Mesenchymal stem cell (in vitro differentiated cells and primary cell): Measurements from ENCODE around the gene SLCO3A1.

Experiments
- DNase-seq: peaks from one replicate; pipeline ENCODE4 v3.0.0-alpha.2; 2013
- H2AFZ ChIP-seq: one replicate; pipeline ENCODE4 v1.6.1; 2013; ENCODE audit warnings: low read depth, mild to moderate bottlenecking, control low read depth, inconsistent platforms, low read length, moderate library complexity
- H2AK5ac ChIP-seq: 2 replicates; pipeline ENCODE4 v1.6.1; 2013; ENCODE audit warnings: low read length, moderate library complexity, mild to moderate bottlenecking, inconsistent platforms; ENCODE audit not compliant: severe bottlenecking
- H2BK120ac ChIP-seq: one replicate; pipeline ENCODE4 v1.6.1; 2013; ENCODE audit warnings: low read depth, mild to moderate bottlenecking, inconsistent platforms, low read length, moderate library complexity
- H2BK12ac ChIP-seq, 2 experiments: one replicate each; pipeline ENCODE4 v1.6.1; 2013; ENCODE audit warnings: inconsistent platforms in 2 of 2, low read length in 2 of 2, mild to moderate bottlenecking in 2 of 2, moderate library complexity in 2 of 2, control low read depth in 1 of 2
- H2BK15ac ChIP-seq: one replicate; pipeline ENCODE4 v1.6.1; 2013; ENCODE audit warnings: mild to moderate bottlenecking, low read depth, inconsistent platforms; ENCODE audit not compliant: poor library complexity, severe bottlenecking
- H2BK5ac ChIP-seq: 2 replicates; pipeline ENCODE4 v1.6.1; 2013; ENCODE audit warnings: low read depth, mild to moderate bottlenecking, low read length, control low read depth, inconsistent platforms; ENCODE audit not compliant: poor library complexity, severe bottlenecking
- H3K14ac ChIP-seq, 2 experiments: one replicate each; pipeline ENCODE4 v1.6.1; 2013; ENCODE audit warnings: inconsistent platforms in 2 of 2, low read length in 2 of 2, control low read depth in 1 of 2, mild to moderate bottlenecking in 1 of 2, moderate library complexity in 1 of 2
- H3K18ac ChIP-seq, 2 experiments: one replicate each; pipeline ENCODE4 v1.6.1; 2013; ENCODE audit warnings: inconsistent platforms in 2 of 2, low read length in 2 of 2, control low read depth in 1 of 2, low read depth in 1 of 2, mild to moderate bottlenecking in 1 of 2
- H3K23ac ChIP-seq, 2 experiments: one replicate each; pipeline ENCODE4 v1.6.1; 2013; ENCODE audit warnings: inconsistent platforms in 2 of 2, low read length in 2 of 2, mild to moderate bottlenecking in 2 of 2, moderate library complexity in 2 of 2, control low read depth in 1 of 2
- H3K27ac ChIP-seq: 2 replicates; pipeline ENCODE4 v1.5.1; 2013; ENCODE audit warnings: mild to moderate bottlenecking, moderate library complexity, low read length, control low read depth, inconsistent platforms; ENCODE audit not compliant: poor library complexity, severe bottlenecking
- H3K27me3 ChIP-seq, 2 experiments: 2 replicates each; pipeline versions ENCODE4 v1.6.1 to v1.7.0; 2013; ENCODE audit warnings: low read length in 2 of 2, mild to moderate bottlenecking in 2 of 2, moderate library complexity in 2 of 2, control low read depth in 1 of 2, inconsistent platforms in 1 of 2; ENCODE audit not compliant: control insufficient read depth in 1 of 2, insufficient read depth in 1 of 2
- H3K36me3 ChIP-seq, 2 experiments: 2 replicates each; pipeline versions ENCODE4 v1.6.1 to v1.7.0; 2013; ENCODE audit warnings: low read length in 2 of 2, control low read depth in 1 of 2, inconsistent platforms in 1 of 2, low read depth in 1 of 2, mild to moderate bottlenecking in 1 of 2; ENCODE audit not compliant: insufficient read depth in 2 of 2, control insufficient read depth in 1 of 2
- H3K4ac ChIP-seq, 2 experiments: one replicate each; pipeline ENCODE4 v1.6.1; 2013; ENCODE audit warnings: inconsistent platforms in 2 of 2, low read length in 2 of 2, mild to moderate bottlenecking in 2 of 2, moderate library complexity in 2 of 2, control low read depth in 1 of 2, low read depth in 1 of 2
- H3K4me1 ChIP-seq: 2 replicates; pipeline ENCODE4 v1.6.1; 2013; ENCODE audit warnings: low read depth, low read length, control low read depth; ENCODE audit not compliant: control insufficient read depth, insufficient read depth
- H3K4me2 ChIP-seq: 2 replicates; pipeline ENCODE4 v1.6.1; 2013; ENCODE audit warnings: low read length, mild to moderate bottlenecking, inconsistent platforms; ENCODE audit not compliant: poor library complexity, severe bottlenecking
- H3K4me3 ChIP-seq, 2 experiments: 2 replicates each; pipeline versions ENCODE4 v1.5.1 to v1.7.0; 2013; ENCODE audit warnings: low read length in 2 of 2, mild to moderate bottlenecking in 2 of 2, control low read depth in 1 of 2, low read depth in 1 of 2; ENCODE audit not compliant: insufficient read depth in 1 of 2
- H3K79me1 ChIP-seq: replicated peaks from 2 replicates; pipeline ENCODE4 v1.6.1; 2013; ENCODE audit warnings: mild to moderate bottlenecking, control low read depth, low read length, inconsistent platforms; ENCODE audit not compliant: poor library complexity, severe bottlenecking
- H3K9ac ChIP-seq: 2 replicates; pipeline ENCODE4 v1.7.0; 2013; ENCODE audit warnings: mild to moderate bottlenecking, low read length, moderate library complexity
- H3K9me3 ChIP-seq: 2 replicates; pipeline ENCODE4 v1.7.0; 2013; ENCODE audit warnings: mild to moderate bottlenecking, low read length; ENCODE audit not compliant: control insufficient read depth
- H4K8ac ChIP-seq: one replicate; pipeline ENCODE4 v1.6.1; 2013; ENCODE audit warnings: inconsistent platforms, mild to moderate bottlenecking, low read length, moderate library complexity
- H4K91ac ChIP-seq: one replicate; pipeline ENCODE4 v1.6.1; 2013; ENCODE audit warnings: mild to moderate bottlenecking, low read length, inconsistent platforms
- WGBS: methylation state at CpG from one replicate; pipeline ENCODE4 v1.1.7; 2013; ENCODE audit warnings: mixed read lengths; 5-methylcytosine and 5-hydroxymethylcytosine counted together

Gene SLCO3A1

GRCh38 chr15:91938136-91938535, 84.6 kb downstream of the SLCO3A1 start:
- Histone ChIP-seq H2AFZ (no peak overlapping the region), H2BK120ac (no peak overlapping the region), H3K4me2 (no peak overlapping the region), H3K4ac (no peak overlapping the region), H3K18ac (no peak overlapping the region), H3K79me1 (no peaks in the 10 kb centered on the region), H3K9ac (peak overlapping the region; percentile 3), H3K27ac (no peak overlapping the region), H3K14ac (no peak overlapping the region), H2BK12ac (no peak overlapping the region), H2BK5ac (no peak overlapping the region), H3K9me3 (peaks cover 4% of the 10 kb centered on the region), H4K8ac (no peak overlapping the region), H3K23ac (no peak overlapping the region), H4K91ac (no peak overlapping the region), H3K4me1 (peaks cover 5% of the 10 kb centered on the region), H3K36me3 (no peaks in the 10 kb centered on the region), H2BK15ac (no peak overlapping the region), H3K4me3 (no peak overlapping the region), H2AK5ac (no peak overlapping the region), H3K27me3 (no peaks in the 10 kb centered on the region)
- WGBS: 81% methylated on average over 3 of the region's 3 CpGs
- DNase-seq: no peak

- Histone ChIP-seq H3K4ac (no peak overlapping the region), H3K18ac (no peak overlapping the region), H3K23ac (no peak overlapping the region), H2BK5ac (no peak overlapping the region), H2BK15ac (no peak overlapping the region), H4K91ac (no peak overlapping the region), H3K4me2 (no peak overlapping the region), H3K9ac (no peak overlapping the region), H2BK12ac (no peak overlapping the region), H3K27me3 (no peaks in the 10 kb centered on the region), H3K79me1 (peaks cover 2% of the 10 kb centered on the region), H3K9me3 (no peaks in the 10 kb centered on the region), H3K36me3 (no peaks in the 10 kb centered on the region), H3K4me1 (peaks cover 5% of the 10 kb centered on the region), H2BK120ac (no peak overlapping the region), H4K8ac (no peak overlapping the region), H3K4me3 (no peak overlapping the region), H2AK5ac (no peak overlapping the region), H3K27ac (no peak overlapping the region), H2AFZ (no peak overlapping the region), H3K14ac (no peak overlapping the region)
- 71% methylated on average over 8 of the region's 8 CpGs for WGBS
- DNase-seq: no peak
These were observed 85.9 kb downstream of the SLCO3A1 start for GRCh38 chr15:91939403-91939831.

- Histone ChIP-seq H3K4me3 (no peak overlapping the region), H3K79me1 (peaks cover 2% of the 10 kb centered on the region), H3K14ac (no peak overlapping the region), H2BK12ac (no peak overlapping the region), H2BK120ac (no peak overlapping the region), H2BK5ac (no peak overlapping the region), H3K4me2 (no peak overlapping the region), H4K91ac (no peak overlapping the region), H3K9ac (peak overlapping the region; percentile 39), H3K27ac (no peak overlapping the region), H4K8ac (no peak overlapping the region), H3K27me3 (no peaks in the 10 kb centered on the region), H3K4me1 (peaks cover 5% of the 10 kb centered on the region), H3K9me3 (no peaks in the 10 kb centered on the region), H2AK5ac (no peak overlapping the region), H2AFZ (no peak overlapping the region), H3K18ac (no peak overlapping the region), H3K36me3 (no peaks in the 10 kb centered on the region), H3K23ac (no peak overlapping the region), H2BK15ac (no peak overlapping the region), H3K4ac (no peak overlapping the region)
- no peak for DNase-seq
- 29% methylated on average over 6 of the region's 8 CpGs for WGBS
These were observed 87.2 kb downstream of the SLCO3A1 start for GRCh38 chr15:91940496-91941381.

- Histone ChIP-seq H2BK15ac (no peak overlapping the region), H3K4me3 (peak overlapping the region in 1 of 2 experiments; percentile 65), H2BK120ac (no peak overlapping the region), H4K91ac (no peak overlapping the region), H2AFZ (no peak overlapping the region), H2BK12ac (no peak overlapping the region), H3K79me1 (peaks cover 2% of the 10 kb centered on the region), H3K4ac (no peak overlapping the region), H3K36me3 (no peaks in the 10 kb centered on the region), H3K4me2 (no peak overlapping the region), H4K8ac (no peak overlapping the region), H3K23ac (no peak overlapping the region), H3K27ac (no peak overlapping the region), H3K18ac (no peak overlapping the region), H2AK5ac (no peak overlapping the region), H3K27me3 (peaks cover 0 to 2% of the 10 kb centered on the region in 2 experiments), H3K9ac (peak overlapping the region; percentile 67), H2BK5ac (no peak overlapping the region), H3K4me1 (peaks cover 5% of the 10 kb centered on the region), H3K14ac (no peak overlapping the region), H3K9me3 (no peaks in the 10 kb centered on the region)
- DNase-seq: no peak
- WGBS: 80% methylated on average over 6 of the region's 9 CpGs
These were observed 88.6 kb downstream of the SLCO3A1 start for GRCh38 chr15:91941871-91942658.
